ENCODE measurements around the gene HDGFL3. TPM values are rescaled to one million over a fixed set of nuclear protein-coding genes. Genes with fewer than 3 reads are reported as not detected.

The HDGFL3 gene
- total and polyA plus RNA-seq, 7 donors = 2.6 to 10.4 (median 4.8) TPM

- 93 to 98% (median 97%) methylated on average over 2 of the region's 2 CpGs for WGBS, 3 donors
- DNase-seq (no peak), ATAC-seq (no peak)
- Histone ChIP-seq H3K27me3 (ENCODE audit: insufficient read depth in 3 of 3, low read length in 2 of 3) (peaks cover 0 to 8% (median 0%) of the 10 kb centered on the region in 3 donors), H3K36me3 (ENCODE audit: insufficient read depth in 1 of 2, low read depth in 1 of 2) (no peaks in the 10 kb centered on the region), H3K9me3 (no peaks in the 10 kb centered on the region), H3K4me3 (no peak overlapping the region), H3K27ac (no peak overlapping the region), H3K4me1 (no peaks in the 10 kb centered on the region)
- TF ChIP-seq CTCF (IDR thresholded peaks at IDR 0.05) = no peak
- intact Hi-C loops (cut with DNase I) = no loop called here
Measured at GRCh38 chr15:83215306-83215705, 7.7 kb upstream of the HDGFL3 start.

- no peaks in the 10 kb centered on the region for H3K9me3 ChIP-seq
- H3K4me1 ChIP-seq = peaks cover 6% of the 10 kb centered on the region
- H3K27ac ChIP-seq = no peak overlapping the region
- no peak overlapping the region for H3K4me3 ChIP-seq
- peaks cover 0 to 49% (median 9%) of the 10 kb centered on the region in 3 donors for H3K27me3 ChIP-seq (ENCODE audit: insufficient read depth in 3 of 3, low read length in 2 of 3)
- no peak for DNase-seq
- no peaks in the 10 kb centered on the region for H3K36me3 ChIP-seq (ENCODE audit: insufficient read depth in 1 of 2, low read depth in 1 of 2)
- WGBS, 3 donors = 38 to 40% (median 39%) methylated on average over 3 of the region's 3 CpGs
- no peak for ATAC-seq
- no peak for TF ChIP-seq CTCF (IDR thresholded peaks at IDR 0.05)
- intact Hi-C loops (cut with DNase I) = no loop called here
Measured at GRCh38 chr15:83210619-83211018, 3.0 kb upstream of the HDGFL3 start.

GRCh38 chr15:83209333-83209732, 1.7 kb upstream of the HDGFL3 start:
- Histone ChIP-seq H3K27me3 (ENCODE audit: insufficient read depth in 3 of 3, low read length in 2 of 3) (peaks cover 0 to 48% (median 9%) of the 10 kb centered on the region in 3 donors), H3K36me3 (ENCODE audit: insufficient read depth in 1 of 2, low read depth in 1 of 2) (no peaks in the 10 kb centered on the region), H3K4me3 (no peak overlapping the region), H3K4me1 (peaks cover 7% of the 10 kb centered on the region), H3K9me3 (no peaks in the 10 kb centered on the region), H3K27ac (no peak overlapping the region)
- TF ChIP-seq CTCF (IDR thresholded peaks at IDR 0.05) = no peak
- DNase-seq (no peak), ATAC-seq (no peak)
- intact Hi-C loops (cut with DNase I) = loop anchor here in 1 of 2 donors (5.0 kb wide), 1 partner anchor 197 kb away; the partner anchor contains the start of gene C15orf40
- 72 to 76% (median 75%) methylated on average over 5 of the region's 5 CpGs for WGBS, 3 donors

- Histone ChIP-seq H3K4me1 (peaks cover 7% of the 10 kb centered on the region), H3K4me3 (peak overlapping the region; percentile 77), H3K36me3 (ENCODE audit: insufficient read depth in 1 of 2, low read depth in 1 of 2) (no peaks in the 10 kb centered on the region), H3K27ac (no peak overlapping the region), H3K9me3 (no peaks in the 10 kb centered on the region), H3K27me3 (ENCODE audit: insufficient read depth in 3 of 3, low read length in 2 of 3) (peaks cover 0 to 48% (median 9%) of the 10 kb centered on the region in 3 donors)
- WGBS, 3 donors = 11 to 15% (median 11%) methylated on average over 11 of the region's 11 CpGs
- TF ChIP-seq CTCF (IDR thresholded peaks at IDR 0.05) = no peak
- no peak for ATAC-seq
- intact Hi-C loops (cut with DNase I) = loop anchor here in 1 of 2 donors (5.0 kb wide), 1 partner anchor 196 kb away; the partner anchor contains the start of gene C15orf40
- no peak for DNase-seq
Measured at GRCh38 chr15:83208367-83208661, 691 bp upstream of the HDGFL3 start.
